HFFc6 (cell line): ENCODE results near the gene EXOC6B. TPM values are rescaled to one million over a fixed set of nuclear protein-coding genes. Genes with fewer than 3 reads are reported as not detected.

Experiments used
- DNase-seq: peaks from one replicate; pipeline ENCODE4 v3.0.0-alpha.2; 2018
- H3K27ac Mint-ChIP-seq: 2 replicates; pipeline ENCODE4 v1.8.0; 2020; ENCODE audit warnings: mild to moderate bottlenecking, mixed read lengths
- H3K27me3 Mint-ChIP-seq: 2 replicates; pipeline ENCODE4 v1.8.0; 2021; ENCODE audit warnings: mild to moderate bottlenecking, moderate library complexity, mixed read lengths; ENCODE audit not compliant: insufficient read depth
- H3K36me3 Mint-ChIP-seq: 2 replicates; pipeline ENCODE4 v1.8.0; 2021; ENCODE audit warnings: low read depth, mixed read lengths
- H3K4me1 Mint-ChIP-seq: 2 replicates; pipeline ENCODE4 v1.8.0; 2020; ENCODE audit warnings: low read depth, mixed read lengths
- H3K4me3 Mint-ChIP-seq: 2 replicates; pipeline ENCODE4 v1.8.0; 2020; ENCODE audit warnings: mild to moderate bottlenecking, moderate library complexity, mixed read lengths
- H3K9me3 Mint-ChIP-seq: 2 replicates; pipeline ENCODE4 v1.8.0; 2020; ENCODE audit warnings: mild to moderate bottlenecking, mixed read lengths
- CTCF ChIP-seq: fragments of 200-600 bp; sonication (generic); IDR thresholded peaks from 2 replicates; pipeline ENCODE4 v1.5.0; 2021; ENCODE audit warnings: antibody characterized with exemption, mild to moderate bottlenecking
- total RNA-seq, 6 experiments: library from RNA; stranded (reverse); fragmentation: NEBNext Ultra II Directional; extraction: Animal tissue kit (Norgen Biotek cat#: 25700); gene quantifications; 2 replicates in 1 of 6; 3 replicates in 5 of 6; pipeline ENCODE4 v1.2.3, GENCODE V29; 2021

EXOC6B gene
- total RNA-seq, 6 experiments from 2014 or later = 24.8 to 33.0 (median 27.4) TPM

GRCh38 chr2:72159211-72159993, 666.4 kb downstream of the EXOC6B start:
- no peaks in the 10 kb centered on the region for H3K4me1 Mint-ChIP-seq
- H3K9me3 Mint-ChIP-seq = no peaks in the 10 kb centered on the region
- TF ChIP-seq CTCF = no peak
- DNase-seq = no peak
- H3K27me3 Mint-ChIP-seq = peaks cover 33% of the 10 kb centered on the region
- no peak overlapping the region for H3K4me3 Mint-ChIP-seq
- no peak overlapping the region for H3K27ac Mint-ChIP-seq
- no peaks in the 10 kb centered on the region for H3K36me3 Mint-ChIP-seq

GRCh38 chr2:72157871-72158771, 667.7 kb downstream of the EXOC6B start:
- no peaks in the 10 kb centered on the region for H3K4me1 Mint-ChIP-seq

GRCh38 chr2:72156872-72157271, 669.0 kb downstream of the EXOC6B start:
- H3K36me3 Mint-ChIP-seq = no peaks in the 10 kb centered on the region
- no peak for TF ChIP-seq CTCF
- H3K27me3 Mint-ChIP-seq = peaks cover 44% of the 10 kb centered on the region
- DNase-seq = no peak
- no peaks in the 10 kb centered on the region for H3K4me1 Mint-ChIP-seq
- H3K4me3 Mint-ChIP-seq = no peak overlapping the region
- no peaks in the 10 kb centered on the region for H3K9me3 Mint-ChIP-seq
- H3K27ac Mint-ChIP-seq = no peak overlapping the region

More at GRCh38 chr2:72157871-72158771, 667.7 kb downstream of the EXOC6B start:
- H3K4me3 Mint-ChIP-seq = no peak overlapping the region
- no peak for DNase-seq
- H3K36me3 Mint-ChIP-seq = no peaks in the 10 kb centered on the region
- TF ChIP-seq CTCF = no peak
- no peaks in the 10 kb centered on the region for H3K9me3 Mint-ChIP-seq
- peaks cover 38% of the 10 kb centered on the region for H3K27me3 Mint-ChIP-seq
- H3K27ac Mint-ChIP-seq = no peak overlapping the region

GRCh38 chr2:72155737-72156136, 670.1 kb downstream of the EXOC6B start:
- no peak for TF ChIP-seq CTCF
- Mint-ChIP-seq H3K36me3 (no peaks in the 10 kb centered on the region), H3K4me1 (no peaks in the 10 kb centered on the region), H3K27ac (no peak overlapping the region), H3K4me3 (no peak overlapping the region), H3K9me3 (no peaks in the 10 kb centered on the region), H3K27me3 (peaks cover 46% of the 10 kb centered on the region)
- DNase-seq = no peak

GRCh38 chr2:72155151-72155550, 670.7 kb downstream of the EXOC6B start:
- DNase-seq = no peak
- Mint-ChIP-seq H3K36me3 (no peaks in the 10 kb centered on the region), H3K9me3 (no peaks in the 10 kb centered on the region)

More at GRCh38 chr2:72155151-72155550, 670.7 kb downstream of the EXOC6B start:
- no peak overlapping the region for H3K27ac Mint-ChIP-seq
- H3K4me3 Mint-ChIP-seq = no peak overlapping the region
- H3K27me3 Mint-ChIP-seq = peaks cover 44% of the 10 kb centered on the region
- peaks cover 3% of the 10 kb centered on the region for H3K4me1 Mint-ChIP-seq
- TF ChIP-seq CTCF = no peak
